ACC112 (cell line): ENCODE results near the gene MTF1.

Source experiments
- H2AFZ ChIP-seq: fragments of 200-600 bp; sonication (generic); one replicate; pipeline ENCODE4 v1.6.0; 2017; ENCODE audit warnings: antibody characterized with exemption, low read length; ENCODE audit not compliant: unreplicated experiment
- H3K27ac ChIP-seq: fragments of 200-600 bp; sonication (generic); 2 replicates; pipeline ENCODE4 v1.5.1; 2014; ENCODE audit warnings: low read depth, mild to moderate bottlenecking, antibody characterized with exemption, low read length, moderate library complexity
- H3K27me3 ChIP-seq: fragments of 200-600 bp; sonication (generic); 2 replicates; pipeline ENCODE4 v1.6.1; 2014; ENCODE audit warnings: mild to moderate bottlenecking, antibody characterized with exemption, low read length, moderate library complexity, mixed read lengths; ENCODE audit not compliant: insufficient read depth
- H3K36me3 ChIP-seq: fragments of 200-600 bp; sonication (generic); 2 replicates; pipeline ENCODE4 v1.6.1; 2016; ENCODE audit warnings: mild to moderate bottlenecking, antibody characterized with exemption, low read length, moderate library complexity, mixed read lengths; ENCODE audit not compliant: insufficient read depth
- H3K4me1 ChIP-seq: fragments of 200-600 bp; sonication (generic); one replicate; pipeline ENCODE4 v1.6.1; 2016; ENCODE audit warnings: low read length, mixed read lengths; ENCODE audit not compliant: insufficient read depth, unreplicated experiment, control insufficient read depth
- H3K4me3 ChIP-seq: fragments of 200-600 bp; sonication (generic); 2 replicates; pipeline ENCODE4 v1.5.1; 2014; ENCODE audit warnings: mild to moderate bottlenecking, low read depth, low read length
- H3K79me2 ChIP-seq: fragments of 200-600 bp; sonication (generic); one replicate; pipeline ENCODE4 v1.6.0; 2016; ENCODE audit warnings: low read length; ENCODE audit not compliant: control insufficient read depth, unreplicated experiment, insufficient read depth

MTF1 gene

DNA sequence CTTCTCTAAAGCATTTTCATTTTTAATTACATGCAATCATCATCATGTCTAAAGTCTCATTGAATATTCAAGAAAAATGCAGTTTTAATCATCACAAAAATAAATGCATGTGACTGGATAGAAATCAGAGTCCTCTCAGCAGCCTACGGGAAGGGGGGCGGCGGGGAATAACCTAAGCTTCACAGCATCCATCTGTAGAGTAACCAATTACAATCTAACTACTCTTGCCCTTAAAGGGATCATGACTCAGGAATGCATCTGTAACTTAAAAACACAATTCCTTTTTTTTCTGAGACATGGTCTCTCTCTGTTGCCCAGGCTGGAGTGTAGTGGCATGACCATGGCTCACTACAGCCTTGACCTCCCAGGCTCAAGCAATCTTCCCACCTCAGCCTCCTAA, 22.6 kb downstream of the MTF1 start:
- H3K4me3 ChIP-seq, result no peak overlapping the region
- H3K27ac ChIP-seq, result no peak overlapping the region
- H3K79me2 ChIP-seq, result no peaks in the 10 kb centered on the region
- H2AFZ ChIP-seq, result no peak overlapping the region
- no peaks in the 10 kb centered on the region for H3K27me3 ChIP-seq
- H3K4me1 ChIP-seq, result no peaks in the 10 kb centered on the region
- H3K36me3 ChIP-seq, result peaks cover 36% of the 10 kb centered on the region

DNA sequence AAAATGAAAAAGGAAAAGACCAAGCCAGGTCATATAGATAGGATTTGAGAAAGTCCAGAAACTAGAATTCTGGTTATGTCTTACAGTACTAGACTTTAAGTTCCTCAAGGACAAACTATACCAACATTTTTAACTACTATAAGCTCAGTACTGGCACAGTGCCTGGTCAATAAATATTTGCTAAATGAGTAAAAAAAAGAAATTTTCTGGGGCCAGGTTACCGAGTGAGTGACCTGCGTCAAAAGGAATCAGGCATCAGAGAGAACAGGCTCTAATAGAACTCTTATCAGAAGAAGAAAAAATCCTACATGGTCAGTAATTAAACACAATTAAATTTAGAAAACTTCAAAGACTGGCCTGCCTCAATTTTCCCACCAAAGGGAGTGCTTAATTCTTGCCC, 27.6 kb downstream of the MTF1 start:
- Histone ChIP-seq H3K36me3 (peaks cover 26% of the 10 kb centered on the region), H3K27me3 (no peaks in the 10 kb centered on the region)

DNA sequence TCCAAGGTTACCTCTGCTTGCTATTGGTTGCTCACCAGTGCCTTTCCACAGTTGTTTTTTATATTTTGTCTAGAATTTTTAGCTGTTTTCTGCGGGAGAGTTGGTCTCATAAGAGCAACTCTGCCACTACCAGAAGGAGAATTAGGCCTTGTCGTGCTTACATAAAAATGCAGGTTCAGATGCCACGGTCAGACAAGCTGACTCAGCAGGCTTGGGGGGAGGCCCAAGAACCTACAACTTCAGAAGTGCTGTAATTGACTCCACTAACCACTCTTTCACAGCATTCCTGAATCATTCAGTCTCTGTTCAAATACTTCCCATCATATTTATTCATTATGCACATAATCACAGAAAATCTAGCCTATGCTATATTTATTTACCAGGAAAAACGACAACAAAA, 28.3 kb downstream of the MTF1 start:
- Histone ChIP-seq H3K36me3 (peaks cover 23% of the 10 kb centered on the region), H3K27me3 (no peaks in the 10 kb centered on the region), H3K4me1 (no peaks in the 10 kb centered on the region), H3K79me2 (no peaks in the 10 kb centered on the region), H2AFZ (no peak overlapping the region), H3K27ac (no peak overlapping the region), H3K4me3 (no peak overlapping the region)

More for the DNA sequence above, 27.6 kb downstream of the MTF1 start:
- no peaks in the 10 kb centered on the region for H3K79me2 ChIP-seq
- H2AFZ ChIP-seq, result no peak overlapping the region
- H3K27ac ChIP-seq, result no peak overlapping the region
- H3K4me3 ChIP-seq, result no peak overlapping the region
- H3K4me1 ChIP-seq, result no peaks in the 10 kb centered on the region

DNA sequence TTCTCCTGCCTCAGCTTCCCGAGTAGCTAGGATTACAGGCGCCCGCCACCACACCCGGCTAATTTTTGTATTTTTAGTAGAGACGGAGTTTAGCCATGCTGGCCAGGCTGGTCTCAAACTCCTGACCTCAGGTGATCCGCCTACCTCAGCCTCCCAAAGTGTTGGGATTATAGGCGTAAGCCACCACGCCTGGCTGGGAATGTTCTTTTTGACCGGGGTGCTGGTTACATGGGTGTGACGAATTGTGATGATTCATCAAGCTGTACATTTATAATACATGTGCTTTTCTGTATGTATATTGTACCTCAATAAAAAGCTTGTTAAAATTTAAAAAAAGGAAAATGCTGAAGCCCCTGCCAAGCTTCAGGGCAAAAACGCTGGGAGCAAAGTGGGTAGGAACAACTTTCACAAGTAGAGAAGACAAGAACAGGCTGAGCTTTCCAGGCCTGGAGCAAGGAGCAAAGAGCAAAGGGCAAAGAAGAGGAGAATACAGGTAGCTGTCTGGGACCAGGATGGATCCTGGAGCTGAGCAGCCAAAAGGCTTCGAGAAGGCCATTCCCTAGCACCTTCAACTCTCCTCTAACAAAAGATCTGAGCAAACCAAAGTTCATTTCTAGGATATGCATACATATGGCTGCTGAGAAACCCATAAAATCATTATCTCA, 30.9 kb downstream of the MTF1 start:
- no peaks in the 10 kb centered on the region for H3K27me3 ChIP-seq
- H3K36me3 ChIP-seq, result peaks cover 19% of the 10 kb centered on the region
- no peak overlapping the region for H2AFZ ChIP-seq
- H3K27ac ChIP-seq, result no peak overlapping the region
- no peaks in the 10 kb centered on the region for H3K79me2 ChIP-seq
- peaks cover 1% of the 10 kb centered on the region for H3K4me1 ChIP-seq
- no peak overlapping the region for H3K4me3 ChIP-seq

DNA sequence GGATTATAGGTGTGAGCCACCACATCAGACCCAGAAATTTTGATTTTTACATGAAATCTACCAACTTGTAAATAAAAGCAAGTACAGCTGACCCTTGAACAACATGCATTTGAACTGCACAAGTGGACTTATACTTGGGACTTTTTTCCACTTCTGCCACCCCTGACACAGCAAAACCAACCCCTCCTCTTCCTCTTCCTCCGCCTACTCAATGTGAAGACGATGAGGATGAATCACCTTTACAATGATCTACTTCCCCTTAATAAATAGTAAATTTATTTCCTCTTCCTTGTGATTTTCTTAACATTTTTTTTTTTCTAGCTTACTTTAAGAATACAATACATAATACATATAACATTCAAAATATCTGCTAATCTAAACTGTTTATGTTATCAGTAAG, 33.9 kb downstream of the MTF1 start:
- Histone ChIP-seq H3K79me2 (no peaks in the 10 kb centered on the region), H3K27me3 (no peaks in the 10 kb centered on the region), H3K36me3 (peaks cover 23% of the 10 kb centered on the region), H3K27ac (no peak overlapping the region), H3K4me1 (peaks cover 3% of the 10 kb centered on the region), H3K4me3 (no peak overlapping the region), H2AFZ (no peak overlapping the region)

DNA sequence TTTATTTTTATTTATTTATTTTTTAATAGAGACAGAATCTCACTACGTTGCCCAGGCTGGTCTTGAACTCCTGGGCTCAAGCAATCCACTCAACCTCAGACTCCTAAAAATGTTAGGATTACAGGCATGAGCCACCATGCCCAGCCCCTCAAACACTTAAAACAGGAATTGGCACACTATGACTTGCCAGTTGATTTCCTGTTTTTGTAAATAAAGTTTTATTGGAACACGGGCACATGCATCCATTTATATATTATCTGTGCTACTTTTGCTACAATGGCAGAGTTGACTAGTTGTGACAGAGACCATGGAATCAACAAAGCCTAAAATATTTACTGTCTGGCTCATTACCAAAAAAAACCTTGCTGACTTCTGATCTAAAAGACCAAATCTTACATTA, 35.4 kb downstream of the MTF1 start:
- H3K27me3 ChIP-seq, result no peaks in the 10 kb centered on the region
- H3K27ac ChIP-seq, result no peak overlapping the region
- peaks cover 20% of the 10 kb centered on the region for H3K36me3 ChIP-seq
- no peak overlapping the region for H2AFZ ChIP-seq
- no peaks in the 10 kb centered on the region for H3K79me2 ChIP-seq
- peaks cover 3% of the 10 kb centered on the region for H3K4me1 ChIP-seq
- H3K4me3 ChIP-seq, result no peak overlapping the region

DNA sequence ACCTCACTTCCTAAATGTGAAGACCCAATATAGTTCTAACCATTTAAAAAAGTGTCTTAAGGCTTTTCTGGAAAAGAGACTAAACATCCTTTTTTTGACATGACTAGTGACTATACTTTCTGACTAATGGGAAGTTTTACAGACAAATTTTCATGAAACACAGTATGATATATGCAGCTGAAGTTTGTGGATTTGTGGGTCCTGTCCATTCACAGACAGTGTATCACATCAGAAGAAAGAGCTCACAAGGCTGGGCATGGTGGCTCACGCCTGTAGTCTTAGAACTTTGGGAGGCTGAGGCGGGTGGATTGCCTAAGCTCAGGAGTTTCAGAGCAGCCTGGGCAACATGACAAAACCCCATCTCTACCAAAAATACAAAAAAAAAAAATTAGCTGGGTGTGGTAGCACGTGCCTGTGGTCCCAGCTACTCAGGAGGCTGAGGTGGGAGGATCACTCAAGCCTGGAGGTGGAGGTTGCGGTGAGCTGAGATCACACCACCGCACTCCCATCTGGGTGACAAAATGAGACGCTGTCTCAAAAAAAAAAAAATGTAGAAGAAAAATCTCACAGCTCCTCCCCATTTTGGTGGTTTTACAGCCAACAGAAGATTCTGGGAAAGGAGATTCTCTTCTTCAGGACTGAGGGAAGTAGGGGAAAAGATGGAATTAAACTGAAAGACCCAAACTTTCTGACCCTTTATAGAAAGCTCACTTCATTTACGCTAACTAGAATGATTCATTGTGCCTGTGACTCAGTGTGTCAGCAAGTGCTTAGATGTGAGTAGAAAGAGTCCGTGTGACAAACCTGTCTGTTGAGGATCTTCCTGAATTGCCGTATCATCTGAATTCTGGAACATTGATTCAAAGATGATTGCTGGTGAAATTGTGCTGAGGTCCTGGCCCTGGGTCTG, 36.2 kb downstream of the MTF1 start:
- Histone ChIP-seq H3K79me2 (no peaks in the 10 kb centered on the region), H3K36me3 (peaks cover 20% of the 10 kb centered on the region), H3K4me3 (no peak overlapping the region), H3K4me1 (peaks cover 3% of the 10 kb centered on the region), H3K27ac (no peak overlapping the region), H3K27me3 (no peaks in the 10 kb centered on the region), H2AFZ (no peak overlapping the region)

DNA sequence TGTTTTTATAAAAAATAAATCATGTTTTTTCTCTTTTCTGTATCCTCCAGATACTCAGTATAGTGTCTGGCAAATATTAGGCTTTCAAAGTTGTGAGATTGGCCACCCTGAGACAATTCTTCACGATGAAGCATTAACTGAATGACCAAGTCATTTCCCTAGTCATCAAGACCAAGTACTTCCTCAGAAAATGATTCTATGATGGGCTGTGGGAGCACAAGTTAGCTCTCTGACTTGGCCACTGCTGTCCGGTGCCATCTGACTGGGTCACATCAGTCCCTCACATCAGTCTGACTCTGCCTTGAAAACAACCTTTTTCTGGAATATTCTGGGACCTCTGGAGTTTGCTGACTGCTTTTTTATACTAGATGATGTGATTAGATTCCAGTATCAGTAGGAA, 37.9 kb downstream of the MTF1 start:
- Histone ChIP-seq H3K27me3 (no peaks in the 10 kb centered on the region), H3K4me3 (no peak overlapping the region), H3K36me3 (peaks cover 20% of the 10 kb centered on the region)

DNA sequence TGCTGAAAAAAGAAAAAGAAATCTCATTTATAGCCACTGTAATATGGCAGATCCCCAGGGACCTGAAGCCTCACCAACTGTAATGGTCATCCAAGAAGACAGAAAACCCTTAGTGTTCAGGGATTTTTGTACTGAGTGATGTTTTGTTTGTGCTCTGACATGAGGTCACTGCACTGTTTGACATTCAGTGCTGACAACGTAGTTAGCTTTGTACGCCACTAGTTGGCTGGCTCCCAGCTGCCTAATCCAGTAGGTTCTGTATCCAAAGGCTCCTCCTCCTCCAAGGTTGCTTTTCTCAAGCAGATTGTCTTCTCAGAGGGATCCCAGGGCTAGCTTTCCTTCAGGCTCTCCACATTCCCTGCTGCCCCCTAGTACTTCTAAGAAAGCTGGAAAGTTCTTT, 41.9 kb downstream of the MTF1 start:
- H3K79me2 ChIP-seq, result no peaks in the 10 kb centered on the region
- peaks cover 16% of the 10 kb centered on the region for H3K36me3 ChIP-seq
- H3K4me3 ChIP-seq, result no peak overlapping the region
- no peaks in the 10 kb centered on the region for H3K27me3 ChIP-seq
- no peaks in the 10 kb centered on the region for H3K4me1 ChIP-seq
- H3K27ac ChIP-seq, result no peak overlapping the region
- H2AFZ ChIP-seq, result no peak overlapping the region

More for the DNA sequence above, 37.9 kb downstream of the MTF1 start:
- Histone ChIP-seq H3K4me1 (peaks cover 3% of the 10 kb centered on the region), H2AFZ (no peak overlapping the region), H3K79me2 (no peaks in the 10 kb centered on the region), H3K27ac (no peak overlapping the region)

DNA sequence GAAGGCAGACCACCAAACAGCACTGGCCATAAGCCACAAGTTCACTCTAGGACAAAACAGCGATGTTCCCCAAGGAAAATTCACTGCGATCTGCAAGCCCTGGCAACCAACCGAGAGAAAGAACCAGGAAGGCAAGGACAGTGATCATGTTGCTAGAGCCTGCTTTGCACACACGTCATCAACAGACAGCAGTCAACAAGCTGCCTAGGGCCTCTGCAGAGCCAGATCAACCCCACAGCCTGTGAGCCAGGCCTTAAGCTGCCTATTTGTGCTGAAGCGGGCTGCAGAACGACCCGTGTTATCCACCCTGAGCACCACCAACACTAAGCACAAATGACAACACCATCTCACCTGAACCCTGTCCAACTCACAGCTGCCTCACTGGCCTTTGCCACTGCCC, 45.1 kb downstream of the MTF1 start:
- H3K36me3 ChIP-seq, result no peaks in the 10 kb centered on the region
- H2AFZ ChIP-seq, result no peak overlapping the region
- H3K27ac ChIP-seq, result no peak overlapping the region
- H3K4me3 ChIP-seq, result no peak overlapping the region
- no peaks in the 10 kb centered on the region for H3K27me3 ChIP-seq
- H3K4me1 ChIP-seq, result peaks cover 17% of the 10 kb centered on the region
- H3K79me2 ChIP-seq, result no peaks in the 10 kb centered on the region
